HL-60 (cell line): ENCODE data around the gene AKT3.

Experiments used
- GABPA ChIP-seq: IDR thresholded peaks from 2 replicates; pipeline ENCODE4 v1.6.1; 2012; ENCODE audit warnings: low read depth
- POLR2AphosphoS5 ChIP-seq: IDR thresholded peaks from 2 replicates; pipeline ENCODE4 v1.6.1; 2012; ENCODE audit warnings: low read depth
- TF ChIP-seq, protein P1 (sequence below): IDR thresholded peaks from one replicate; pipeline ENCODE4 v1.5.1; 2011; ENCODE audit warnings: low read length, control low read depth, inconsistent platforms; ENCODE audit not compliant: insufficient read depth
- TF ChIP-seq, protein P2 (sequence below): IDR thresholded peaks from 2 replicates; pipeline ENCODE4 v1.6.1; 2012; ENCODE audit warnings: low read depth; ENCODE audit not compliant: insufficient replicate concordance

- TF ChIP-seq, protein P1, sequence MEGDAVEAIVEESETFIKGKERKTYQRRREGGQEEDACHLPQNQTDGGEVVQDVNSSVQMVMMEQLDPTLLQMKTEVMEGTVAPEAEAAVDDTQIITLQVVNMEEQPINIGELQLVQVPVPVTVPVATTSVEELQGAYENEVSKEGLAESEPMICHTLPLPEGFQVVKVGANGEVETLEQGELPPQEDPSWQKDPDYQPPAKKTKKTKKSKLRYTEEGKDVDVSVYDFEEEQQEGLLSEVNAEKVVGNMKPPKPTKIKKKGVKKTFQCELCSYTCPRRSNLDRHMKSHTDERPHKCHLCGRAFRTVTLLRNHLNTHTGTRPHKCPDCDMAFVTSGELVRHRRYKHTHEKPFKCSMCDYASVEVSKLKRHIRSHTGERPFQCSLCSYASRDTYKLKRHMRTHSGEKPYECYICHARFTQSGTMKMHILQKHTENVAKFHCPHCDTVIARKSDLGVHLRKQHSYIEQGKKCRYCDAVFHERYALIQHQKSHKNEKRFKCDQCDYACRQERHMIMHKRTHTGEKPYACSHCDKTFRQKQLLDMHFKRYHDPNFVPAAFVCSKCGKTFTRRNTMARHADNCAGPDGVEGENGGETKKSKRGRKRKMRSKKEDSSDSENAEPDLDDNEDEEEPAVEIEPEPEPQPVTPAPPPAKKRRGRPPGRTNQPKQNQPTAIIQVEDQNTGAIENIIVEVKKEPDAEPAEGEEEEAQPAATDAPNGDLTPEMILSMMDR = no peak
- TF ChIP-seq POLR2AphosphoS5 (no peak), GABPA (no peak)
- TF ChIP-seq, protein P2, sequence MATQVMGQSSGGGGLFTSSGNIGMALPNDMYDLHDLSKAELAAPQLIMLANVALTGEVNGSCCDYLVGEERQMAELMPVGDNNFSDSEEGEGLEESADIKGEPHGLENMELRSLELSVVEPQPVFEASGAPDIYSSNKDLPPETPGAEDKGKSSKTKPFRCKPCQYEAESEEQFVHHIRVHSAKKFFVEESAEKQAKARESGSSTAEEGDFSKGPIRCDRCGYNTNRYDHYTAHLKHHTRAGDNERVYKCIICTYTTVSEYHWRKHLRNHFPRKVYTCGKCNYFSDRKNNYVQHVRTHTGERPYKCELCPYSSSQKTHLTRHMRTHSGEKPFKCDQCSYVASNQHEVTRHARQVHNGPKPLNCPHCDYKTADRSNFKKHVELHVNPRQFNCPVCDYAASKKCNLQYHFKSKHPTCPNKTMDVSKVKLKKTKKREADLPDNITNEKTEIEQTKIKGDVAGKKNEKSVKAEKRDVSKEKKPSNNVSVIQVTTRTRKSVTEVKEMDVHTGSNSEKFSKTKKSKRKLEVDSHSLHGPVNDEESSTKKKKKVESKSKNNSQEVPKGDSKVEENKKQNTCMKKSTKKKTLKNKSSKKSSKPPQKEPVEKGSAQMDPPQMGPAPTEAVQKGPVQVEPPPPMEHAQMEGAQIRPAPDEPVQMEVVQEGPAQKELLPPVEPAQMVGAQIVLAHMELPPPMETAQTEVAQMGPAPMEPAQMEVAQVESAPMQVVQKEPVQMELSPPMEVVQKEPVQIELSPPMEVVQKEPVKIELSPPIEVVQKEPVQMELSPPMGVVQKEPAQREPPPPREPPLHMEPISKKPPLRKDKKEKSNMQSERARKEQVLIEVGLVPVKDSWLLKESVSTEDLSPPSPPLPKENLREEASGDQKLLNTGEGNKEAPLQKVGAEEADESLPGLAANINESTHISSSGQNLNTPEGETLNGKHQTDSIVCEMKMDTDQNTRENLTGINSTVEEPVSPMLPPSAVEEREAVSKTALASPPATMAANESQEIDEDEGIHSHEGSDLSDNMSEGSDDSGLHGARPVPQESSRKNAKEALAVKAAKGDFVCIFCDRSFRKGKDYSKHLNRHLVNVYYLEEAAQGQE = no peak
These were observed 367.7 kb downstream of the AKT3 start for GRCh38 chr1:243482141-243483022.
